NB4 (cell line): ENCODE data around the gene LRG1.

Experiments
- CTCF ChIP-seq: IDR thresholded peaks from one replicate; pipeline ENCODE4 v1.5.1; 2012; ENCODE audit warnings: low read depth, low read length
- POLR2A ChIP-seq: IDR thresholded peaks from 2 replicates; pipeline ENCODE4 v1.6.1; 2011; ENCODE audit warnings: mild to moderate bottlenecking; ENCODE audit not compliant: insufficient read length; ENCODE audit errors: extremely low read depth

GRCh38 chr19:4493104-4493928 lies 46.5 kb downstream of the LRG1 start:
- TF ChIP-seq CTCF = no peak
- no peak for TF ChIP-seq POLR2A
